MCF 10A (cell line): ENCODE measurements around the gene CTAGE9. TPM values are rescaled to one million over a fixed set of nuclear protein-coding genes. Genes with fewer than 3 reads are reported as not detected.
"Not testable (repeated sequence)": the region's sequence is repeated elsewhere in the genome, so short reads cannot be mapped to it uniquely, and the experiment has no call there.

Source experiments
- Bru-seq: library from RNA; stranded (reverse); fragments of 400-500 nt; gene quantifications from one replicate; lab custom pipeline; 2021; lab: Mats Ljungman, UMichigan
- BruChase-seq, 2 experiments: library from RNA; stranded (reverse); fragments of 400-500 nt; gene quantifications; one replicate each; lab custom pipeline; 2021; lab: Mats Ljungman, UMichigan
- BruUV-seq: library from RNA; stranded (reverse); fragments of 400-500 nt; replicated peaks from 2 replicates; lab custom pipeline; 2021; lab: Mats Ljungman, UMichigan
- CTCF ChIA-PET: fragments of 300-600 bp; sonication (Branson Sonifier 250); formaldehyde crosslinking; extraction: SDS; loops from one replicate; lab custom pipeline; 2021; ENCODE audit warnings: antibody characterized with exemption, inconsistent platforms; lab: Yijun Ruan, JAX
- POLR2A ChIA-PET: fragments of 300-600, 350-650 bp; sonication (Branson Sonifier 250); formaldehyde crosslinking; extraction: SDS; loops from one replicate; lab custom pipeline; 2020; ENCODE audit warnings: antibody characterized with exemption, inconsistent platforms; lab: Yijun Ruan, JAX
- DNase-seq: peaks from one replicate; pipeline ENCODE4 v3.0.0-alpha.2; 2018; ENCODE audit not compliant: unreplicated experiment
- H3K27ac Mint-ChIP-seq: one replicate; pipeline ENCODE4 v1.8.0; 2022; ENCODE audit warnings: mild to moderate bottlenecking, low read depth, mixed read lengths; ENCODE audit not compliant: unreplicated experiment
- H3K27me3 Mint-ChIP-seq: one replicate; pipeline ENCODE4 v1.8.0; 2022; ENCODE audit warnings: mixed read lengths; ENCODE audit not compliant: insufficient read depth, unreplicated experiment
- H3K36me3 Mint-ChIP-seq: one replicate; pipeline ENCODE4 v1.8.0; 2022; ENCODE audit warnings: mild to moderate bottlenecking, moderate library complexity, mixed read lengths; ENCODE audit not compliant: insufficient read depth, unreplicated experiment
- H3K4me1 Mint-ChIP-seq: one replicate; pipeline ENCODE4 v1.8.0; 2022; ENCODE audit warnings: mixed read lengths; ENCODE audit not compliant: insufficient read depth, unreplicated experiment
- H3K4me3 Mint-ChIP-seq: one replicate; pipeline ENCODE4 v1.8.0; 2022; ENCODE audit warnings: mild to moderate bottlenecking, moderate library complexity, mixed read lengths; ENCODE audit not compliant: unreplicated experiment
- H3K9me3 Mint-ChIP-seq: one replicate; pipeline ENCODE4 v1.8.0; 2022; ENCODE audit warnings: mixed read lengths; ENCODE audit not compliant: unreplicated experiment
- intact Hi-C: fragments of 100-400 bp; cut with micrococcal nuclease; formaldehyde crosslinking; loops from 2 replicates; pipeline ENCODE4 v1.14.1; 2022
- long read RNA-seq: library from polyadenylated mRNA; stranded (forward); transcript quantifications from one replicate; pipeline ENCODE4 v2.0.0, GENCODE V29; 2022
- total RNA-seq: library from RNA; stranded (reverse); gene quantifications from 2 replicates; pipeline ENCODE4 v1.2.3, GENCODE V29; 2022
- TF ChIP-seq, protein P1 (sequence below): fragments of 200-600 bp; IDR thresholded peaks from one replicate; pipeline ENCODE4 v1.8.0; 2022; ENCODE audit warnings: antibody characterized with exemption, mild to moderate bottlenecking; ENCODE audit not compliant: unreplicated experiment

CTAGE9 gene, protein sequence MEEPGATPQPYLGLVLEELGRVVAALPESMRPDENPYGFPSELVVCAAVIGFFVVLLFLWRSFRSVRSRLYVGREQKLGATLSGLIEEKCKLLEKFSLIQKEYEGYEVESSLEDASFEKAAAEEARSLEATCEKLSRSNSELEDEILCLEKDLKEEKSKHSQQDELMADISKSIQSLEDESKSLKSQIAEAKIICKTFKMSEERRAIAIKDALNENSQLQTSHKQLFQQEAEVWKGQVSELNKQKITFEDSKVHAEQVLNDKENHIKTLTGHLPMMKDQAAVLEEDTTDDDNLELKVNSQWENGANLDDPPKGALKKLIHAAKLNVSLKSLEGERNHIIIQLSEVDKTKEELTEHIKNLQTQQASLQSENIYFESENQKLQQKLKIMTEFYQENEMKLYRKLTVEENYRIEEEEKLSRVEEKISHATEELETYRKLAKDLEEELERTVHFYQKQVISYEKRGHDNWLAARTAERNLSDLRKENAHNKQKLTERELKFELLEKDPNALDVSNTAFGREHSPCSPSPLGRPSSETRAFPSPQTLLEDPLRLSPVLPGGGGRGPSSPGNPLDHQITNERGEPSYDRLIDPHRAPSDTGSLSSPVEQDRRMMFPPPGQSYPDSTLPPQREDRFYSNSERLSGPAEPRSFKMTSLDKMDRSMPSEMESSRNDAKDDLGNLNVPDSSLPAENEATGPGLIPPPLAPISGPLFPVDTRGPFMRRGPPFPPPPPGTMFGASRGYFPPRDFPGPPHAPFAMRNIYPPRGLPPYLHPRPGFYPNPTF
- not detected in 2 replicates for total RNA-seq
- percentile 19 among the genes with signal in this experiment for Bru-seq, nascent RNA
- BruChase-seq, experiment 1, labeled RNA remaining after a 6-hour chase, result percentile 32 among the genes with signal in this experiment
- BruChase-seq, experiment 2, labeled RNA remaining after a 2-hour chase, result percentile 16 among the genes with signal in this experiment
- long read RNA-seq, result 0 reads

DNA sequence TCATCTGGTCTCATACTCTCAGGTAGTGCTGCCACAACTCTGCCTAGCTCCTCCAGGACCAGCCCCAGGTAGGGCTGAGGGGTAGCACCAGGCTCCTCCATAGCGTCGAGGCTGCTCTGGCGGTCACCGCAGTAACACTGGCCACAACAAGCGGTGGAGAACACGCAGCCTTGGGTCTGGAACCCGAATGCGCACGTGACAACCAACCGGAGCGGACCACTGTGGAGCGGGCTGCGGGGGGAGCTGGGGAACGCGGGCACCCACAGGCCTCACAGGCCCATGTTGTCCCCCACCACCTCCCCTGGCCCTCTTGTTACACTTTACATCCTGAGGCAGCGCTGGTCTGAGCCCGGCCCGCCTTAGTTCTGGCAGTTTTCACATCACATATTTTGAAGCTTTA is at the start of gene CTAGE9:
CTAGE9 (minus strand) TSS at position 101 of the 400 bp plus-strand sequence; CDS start at position 101, 0 bp downstream.
- CTCF ChIA-PET, H3K4me1 Mint-ChIP-seq, H3K36me3 Mint-ChIP-seq, DNase-seq, H3K27me3 Mint-ChIP-seq, BruUV-seq, H3K4me3 Mint-ChIP-seq, H3K9me3 Mint-ChIP-seq, H3K27ac Mint-ChIP-seq, POLR2A ChIA-PET, intact Hi-C loops: not testable (repeated sequence)

DNA sequence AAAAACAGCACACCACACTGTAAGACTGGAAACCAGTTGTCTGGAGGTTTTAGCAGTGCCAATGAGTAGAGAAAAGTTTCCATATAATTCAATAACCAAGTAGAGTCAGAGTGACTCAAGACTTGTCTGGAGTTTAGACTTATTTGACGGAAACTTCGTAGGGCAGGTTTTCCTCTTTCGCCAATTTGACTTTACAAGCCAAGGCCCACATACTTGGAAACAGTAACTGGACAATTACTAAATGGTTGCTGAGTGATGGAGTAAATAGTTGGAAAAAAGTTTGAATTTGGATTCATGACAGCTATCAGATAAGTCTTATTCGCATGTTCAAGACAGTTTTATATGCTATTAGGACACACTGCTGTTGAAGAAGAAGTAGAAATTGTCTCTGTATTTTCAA is 48.1 kb upstream of the CTAGE9 start:
- CTCF ChIA-PET, result no interaction called here
- no peak overlapping the region for H3K27ac Mint-ChIP-seq
- POLR2A ChIA-PET, result no interaction called here
- intact Hi-C loops, result no loop called here
- H3K4me1 Mint-ChIP-seq, result peaks cover 6% of the 10 kb centered on the region
- no peaks in the 10 kb centered on the region for H3K36me3 Mint-ChIP-seq
- no peaks in the 10 kb centered on the region for H3K27me3 Mint-ChIP-seq
- H3K4me3 Mint-ChIP-seq, result no peak overlapping the region
- H3K9me3 Mint-ChIP-seq, result no peaks in the 10 kb centered on the region
- no TSS peak for BruUV-seq
- no peak for DNase-seq
- TF ChIP-seq, protein P1, sequence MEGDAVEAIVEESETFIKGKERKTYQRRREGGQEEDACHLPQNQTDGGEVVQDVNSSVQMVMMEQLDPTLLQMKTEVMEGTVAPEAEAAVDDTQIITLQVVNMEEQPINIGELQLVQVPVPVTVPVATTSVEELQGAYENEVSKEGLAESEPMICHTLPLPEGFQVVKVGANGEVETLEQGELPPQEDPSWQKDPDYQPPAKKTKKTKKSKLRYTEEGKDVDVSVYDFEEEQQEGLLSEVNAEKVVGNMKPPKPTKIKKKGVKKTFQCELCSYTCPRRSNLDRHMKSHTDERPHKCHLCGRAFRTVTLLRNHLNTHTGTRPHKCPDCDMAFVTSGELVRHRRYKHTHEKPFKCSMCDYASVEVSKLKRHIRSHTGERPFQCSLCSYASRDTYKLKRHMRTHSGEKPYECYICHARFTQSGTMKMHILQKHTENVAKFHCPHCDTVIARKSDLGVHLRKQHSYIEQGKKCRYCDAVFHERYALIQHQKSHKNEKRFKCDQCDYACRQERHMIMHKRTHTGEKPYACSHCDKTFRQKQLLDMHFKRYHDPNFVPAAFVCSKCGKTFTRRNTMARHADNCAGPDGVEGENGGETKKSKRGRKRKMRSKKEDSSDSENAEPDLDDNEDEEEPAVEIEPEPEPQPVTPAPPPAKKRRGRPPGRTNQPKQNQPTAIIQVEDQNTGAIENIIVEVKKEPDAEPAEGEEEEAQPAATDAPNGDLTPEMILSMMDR, result no peak

DNA sequence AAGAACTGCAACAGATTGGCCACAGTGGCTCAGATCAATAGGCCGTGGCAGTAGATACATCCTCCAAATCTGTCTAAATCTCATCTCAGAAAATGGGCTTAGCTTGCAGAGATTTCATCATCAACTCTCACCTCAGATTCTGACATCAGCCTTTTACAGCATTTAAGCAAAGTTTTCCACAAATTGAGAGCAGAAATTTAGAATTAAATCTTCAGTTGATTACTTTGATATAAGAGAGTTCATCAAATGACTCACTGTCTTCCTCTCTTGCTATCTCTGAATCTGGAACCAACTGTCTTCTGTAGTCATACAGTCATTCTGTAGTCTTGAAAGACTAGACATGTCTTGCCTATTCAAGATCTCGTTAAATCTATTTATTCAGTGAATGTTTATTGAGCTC is 45.2 kb upstream of the CTAGE9 start:
- Mint-ChIP-seq H3K27me3 (no peaks in the 10 kb centered on the region), H3K9me3 (no peaks in the 10 kb centered on the region), H3K4me3 (no peak overlapping the region), H3K27ac (no peak overlapping the region), H3K4me1 (no peaks in the 10 kb centered on the region), H3K36me3 (no peaks in the 10 kb centered on the region)
- TF ChIP-seq, protein P1, result no peak
- intact Hi-C loops, result no loop called here
- no TSS peak for BruUV-seq
- DNase-seq, result no peak
- POLR2A ChIA-PET, result no interaction called here
- CTCF ChIA-PET, result interaction anchor here (1.5 kb wide), 1 partner anchor 61 kb away, joined by 4 read pairs; no protein-coding TSS in a partner anchor

DNA sequence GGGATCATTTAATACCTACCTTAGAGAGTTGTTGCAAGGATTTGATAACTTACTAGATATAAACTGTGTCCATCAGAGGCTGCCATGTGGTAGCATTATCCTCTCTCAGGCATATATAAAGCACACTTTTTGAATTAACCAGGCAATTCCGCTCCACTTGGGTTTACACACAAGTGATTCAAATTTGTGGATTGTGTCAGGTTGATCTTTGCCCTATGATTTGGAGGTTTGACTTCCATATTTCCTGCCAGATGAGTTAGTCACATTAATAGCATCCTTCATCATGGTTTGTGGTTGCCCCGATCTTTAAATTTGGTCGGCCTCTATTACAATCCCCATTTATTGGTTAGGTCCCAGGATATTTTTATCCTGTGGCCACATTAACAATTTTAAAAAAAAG is 44.8 kb upstream of the CTAGE9 start:
- Mint-ChIP-seq H3K27me3 (no peaks in the 10 kb centered on the region), H3K4me1 (no peaks in the 10 kb centered on the region), H3K9me3 (no peaks in the 10 kb centered on the region), H3K36me3 (no peaks in the 10 kb centered on the region), H3K27ac (no peak overlapping the region), H3K4me3 (no peak overlapping the region)
- ChIA-PET POLR2A (no interaction called here), CTCF (interaction anchor here (1.5 kb wide), 1 partner anchor 61 kb away, joined by 4 read pairs; no protein-coding TSS in a partner anchor)
- intact Hi-C loops, result no loop called here
- BruUV-seq, result no TSS peak
- no peak for DNase-seq
- TF ChIP-seq, protein P1, result no peak
